B cell (primary cell): ENCODE data around the gene RLBP1.

Source experiments
- CTCF ChIP-seq: fragments of 200-600 bp; IDR thresholded peaks from one replicate; pipeline ENCODE4 v1.8.0; 2022; ENCODE audit warnings: antibody characterized with exemption, mild to moderate bottlenecking
- EZH2 ChIP-seq: IDR thresholded peaks from 2 replicates; pipeline ENCODE4 v1.6.1; 2012; ENCODE audit warnings: borderline replicate concordance, low read depth, mild to moderate bottlenecking, moderate library complexity, low read length; ENCODE audit not compliant: insufficient read depth, poor library complexity, severe bottlenecking

- TF ChIP-seq CTCF, result no peak
- TF ChIP-seq EZH2, result no peak
Observed at GRCh38 chr15:89215627-89216026, 5.8 kb downstream of the RLBP1 start.
